ENCODE measurements around the gene ADAMTSL5. TPM values are rescaled to one million over a fixed set of nuclear protein-coding genes. Genes with fewer than 3 reads are reported as not detected.

The ADAMTSL5 gene
- total and polyA plus RNA-seq, 2 of the 13 experiments (the other 11 are each of a cell fraction or from before 2014, with no cell fraction given) = 0.60 to 2.7 TPM

- TF ChIP-seq AGO1 (IDR thresholded peaks at IDR 0.05; ENCODE audit: low read depth, low read length, poor library complexity, severe bottlenecking) (peak; percentile 93), ZNF749 (CRISPR knock-in tag; IDR thresholded peaks at IDR 0.05; ENCODE audit: borderline replicate concordance) (0 out of 2 replicates have a peak, but pooled peaks have one; percentile 52), DR1 (CRISPR knock-in tag; IDR thresholded peaks at IDR 0.05) (peak; percentile 36; the same call in 1 of the 2 replicates), PCBP2 (optimal IDR thresholded peaks at IDR 0.05; ENCODE audit: low read depth, low read length, poor library complexity, severe bottlenecking) (no peak), ZNF468 (CRISPR knock-in tag; IDR thresholded peaks at IDR 0.05) (0 out of 2 replicates have a peak, but pooled peaks have one; percentile 59), KDM2A (CRISPR knock-in tag; IDR thresholded peaks at IDR 0.05; ENCODE audit: borderline replicate concordance, low read depth) (peak; percentile 96), BHLHE40 (IDR thresholded peaks at IDR 0.05; ENCODE audit: low read length) (peak; percentile 11; the same call in 1 of the 2 replicates), ZBTB7A (CRISPR knock-in tag; IDR thresholded peaks at IDR 0.05) (no peak), SAFB2 (CRISPR knock-in tag; IDR thresholded peaks at IDR 0.05; ENCODE audit: borderline replicate concordance, low read depth) (0 out of 2 replicates have a peak, but pooled peaks have one; percentile 34), CENPT (CRISPR knock-in tag; IDR thresholded peaks at IDR 0.05; ENCODE audit: low read depth) (peak; percentile 80; the same call in 1 of the 2 replicates), NR2F1 (CRISPR knock-in tag; IDR thresholded peaks at IDR 0.05) (no peak), ZFX (CRISPR knock-in tag; IDR thresholded peaks at IDR 0.05; ENCODE audit: low read depth) (peak; percentile 57), ZFY (CRISPR knock-in tag; IDR thresholded peaks at IDR 0.05) (peak; percentile 41; the same call in 1 of the 2 replicates), CTCF (CRISPR knock-in tag; IDR thresholded peaks at IDR 0.05) (peak; percentile 26; the same call in 1 of the 2 replicates), NFIC (IDR thresholded peaks at IDR 0.05; ENCODE audit: low read length) (no peak), ZNF687 (CRISPR knock-in tag; IDR thresholded peaks at IDR 0.05) (peak; percentile 69), ZSCAN31 (CRISPR knock-in tag; IDR thresholded peaks at IDR 0.05; ENCODE audit: low read depth) (0 out of 2 replicates have a peak, but pooled peaks have one; percentile 24), SATB2 (CRISPR knock-in tag; IDR thresholded peaks at IDR 0.05) (no peak), GABPB1 (CRISPR knock-in tag; IDR thresholded peaks at IDR 0.05) (0 out of 2 replicates have a peak, but pooled peaks have one; percentile 39), ZFP90 (CRISPR knock-in tag; IDR thresholded peaks at IDR 0.05; ENCODE audit: borderline replicate concordance) (0 out of 2 replicates have a peak, but pooled peaks have one; percentile 34)
These were observed 55.6 kb downstream of the ADAMTSL5 start (continued) for GRCh38 chr19:1457031-1457739.

Measured in HepG2 (cell line).